K562 (cell line): ENCODE results near the gene PNCK. TPM values are rescaled to one million over a fixed set of nuclear protein-coding genes. Genes with fewer than 3 reads are reported as not detected.
A peak's percentile ranks its signal among the peaks of the same experiment; 100 is the strongest.
"Not testable (repeated sequence)": the region's sequence is repeated elsewhere in the genome, so short reads cannot be mapped to it uniquely, and the experiment has no call there.

ENCODE experiments used
- ATAC-seq: fragments of 200-7000 bp; cut with Tn5 transposase; 3 replicates; pipeline ENCODE4 v1.9.1; 2020; ENCODE audit warnings: moderate library complexity
- BruUV-seq: library from RNA; stranded (reverse); fragments of 400-500 nt; replicated peaks from 2 replicates; lab custom pipeline; 2021; lab: Mats Ljungman, UMichigan
- CTCF ChIA-PET: fragments of 300-600 bp; formaldehyde crosslinking; extraction: SDS; loops from one replicate; lab custom pipeline; 2021; ENCODE audit warnings: low intra/inter-chr PET ratio; lab: Yijun Ruan, JAX
- POLR2A ChIA-PET: fragments of 300-600, 350-650 bp; sonication (Branson Sonifier 250); formaldehyde crosslinking; extraction: SDS; loops from one replicate; lab custom pipeline; 2021; ENCODE audit warnings: antibody characterized with exemption, inconsistent platforms; lab: Yijun Ruan, JAX
- DNase-seq, 4 experiments: peaks; one replicate each; pipeline versions ENCODE4 v3.0.0 to v3.0.0-alpha.2; 2011 to 2018; ENCODE audit warnings: low spot score in 3 of 4, mixed read lengths in 3 of 4; ENCODE audit errors: extremely low read depth in 1 of 4
- FAIRE-seq: peaks from 2 replicates; lab custom pipeline; 2011; peaks lifted over from hg19 to GRCh38; lab: Jason Lieb, UNC
- H2AFZ ChIP-seq: 2 replicates; pipeline ENCODE4 v1.6.0; 2011; ENCODE audit warnings: low read depth, low read length, control low read depth, inconsistent platforms
- H3K27ac ChIP-seq: fragments of 200-600 bp; 3 replicates; pipeline ENCODE4 v1.8.0; 2011; ENCODE audit warnings: low read depth, mild to moderate bottlenecking, control low read depth, inconsistent platforms, low read length, moderate library complexity, mixed read lengths; ENCODE audit errors: extremely low read depth
- H3K27me3 ChIP-seq, 2 experiments: fragments of 300-600 bp in 1 of 2; 2 replicates in 1 of 2; 3 replicates in 1 of 2; pipeline versions ENCODE4 v1.6.0 to v1.8.0; 2011; ENCODE audit warnings: inconsistent platforms in 2 of 2, low read length in 2 of 2, mild to moderate bottlenecking in 1 of 2, mixed read lengths in 1 of 2, moderate library complexity in 1 of 2; ENCODE audit not compliant: control insufficient read depth in 2 of 2, insufficient read depth in 2 of 2
- H3K36me3 ChIP-seq: fragments of 300-600 bp; 3 replicates; pipeline ENCODE4 v1.8.0; 2011; ENCODE audit warnings: mild to moderate bottlenecking, low read length, inconsistent platforms; ENCODE audit not compliant: control insufficient read depth, insufficient read depth
- H3K4me1 ChIP-seq, 2 experiments: fragments of 200-600 bp in 1 of 2; replicated peaks in 1 of 2; 2 replicates in 1 of 2; 3 replicates in 1 of 2; pipeline versions ENCODE4 v1.5.1 to v1.8.0; 2011; ENCODE audit warnings: inconsistent platforms in 2 of 2, low read length in 2 of 2, mild to moderate bottlenecking in 1 of 2, mixed read lengths in 1 of 2, moderate library complexity in 1 of 2; ENCODE audit not compliant: control insufficient read depth in 2 of 2, insufficient read depth in 2 of 2
- H3K4me2 ChIP-seq: 2 replicates; pipeline ENCODE4 v1.6.1; 2011; ENCODE audit warnings: low read length, control low read depth, inconsistent platforms, mixed read lengths; ENCODE audit not compliant: insufficient read depth
- H3K4me3 ChIP-seq: fragments of 200-600 bp; sonication (generic), shearing (Covaris generic); 2 replicates; pipeline ENCODE4 v1.5.1; 2016; ENCODE audit warnings: control low read depth, inconsistent platforms
- H3K79me2 ChIP-seq: fragments of 200-600 bp; 3 replicates; pipeline ENCODE4 v1.8.0; 2011; ENCODE audit warnings: low read length, inconsistent platforms; ENCODE audit not compliant: control insufficient read depth, insufficient read depth
- H3K9ac ChIP-seq, 2 experiments: 2 replicates each; pipeline versions ENCODE4 v1.6.0 to v1.6.1; 2011; ENCODE audit warnings: low read depth in 2 of 2, low read length in 2 of 2, control low read depth in 1 of 2, inconsistent platforms in 1 of 2, mild to moderate bottlenecking in 1 of 2, mixed read lengths in 1 of 2; ENCODE audit not compliant: insufficient read depth in 1 of 2
- H3K9me1 ChIP-seq: one replicate; pipeline ENCODE4 v1.6.0; 2011; ENCODE audit warnings: inconsistent platforms, mild to moderate bottlenecking, low read length, moderate library complexity; ENCODE audit not compliant: control insufficient read depth, insufficient read depth
- H3K9me3 ChIP-seq: replicated peaks from 2 replicates; pipeline ENCODE4 v1.5.1; 2011; ENCODE audit warnings: low read depth, low read length, inconsistent platforms; ENCODE audit not compliant: control insufficient read depth, insufficient read depth
- H4K20me1 ChIP-seq: replicated peaks from 2 replicates; pipeline ENCODE4 v1.6.1; 2011; ENCODE audit warnings: low read length, inconsistent platforms, mixed read lengths; ENCODE audit not compliant: control insufficient read depth, insufficient read depth
- CCNT2 ChIP-seq: IDR thresholded peaks from 2 replicates; pipeline ENCODE4 v1.6.1; 2011; ENCODE audit warnings: borderline replicate concordance, low read depth, mild to moderate bottlenecking, moderate library complexity, mixed read lengths, low read length; ENCODE audit not compliant: insufficient read length; ENCODE audit errors: extremely low read depth
- KDM5B ChIP-seq: fragments of 200-600 bp; sonication (generic); IDR thresholded peaks from 2 replicates; pipeline ENCODE4 v1.6.1; 2012; ENCODE audit warnings: low read depth, mild to moderate bottlenecking, moderate library complexity, low read length, control low read depth, inconsistent platforms; ENCODE audit not compliant: insufficient replicate concordance
- NRF1 ChIP-seq, 2 experiments: fragments of 450-650 bp; IDR thresholded peaks in 1 of 2; conservative IDR thresholded peaks in 1 of 2; 2 replicates each; pipeline ENCODE4 v1.6.1; 2014; ENCODE audit warnings: mild to moderate bottlenecking in 2 of 2
- POLR2G ChIP-seq: fragments of 200-400 bp; formaldehyde crosslinking; IDR thresholded peaks from 2 replicates; pipeline ENCODE4 v1.6.1; 2017; ENCODE audit warnings: low read depth, mild to moderate bottlenecking, antibody characterized with exemption, low read length, moderate library complexity
- RBM22 ChIP-seq: fragments of 200-400 bp; formaldehyde crosslinking; IDR thresholded peaks from 2 replicates; pipeline ENCODE4 v1.6.1; 2018; ENCODE audit warnings: low read length, low read depth; ENCODE audit not compliant: poor library complexity, severe bottlenecking
- ZNF263 ChIP-seq: sonication (generic); formaldehyde crosslinking; IDR thresholded peaks from 2 replicates; pipeline ENCODE4 v1.8.0; 2022; ENCODE audit warnings: mild to moderate bottlenecking, missing genetic modification reagents, borderline replicate concordance
- WGBS: fragments of 100-300 bp; shearing (Covaris generic); methylation state at CpG from one replicate; pipeline ENCODE4 v1.1.6; 2016; ENCODE audit warnings: low coverage, mixed read lengths; ENCODE audit not compliant: insufficient coverage; ENCODE audit errors: missing lambda C conversion rate; 5-methylcytosine and 5-hydroxymethylcytosine counted together
- in situ Hi-C: fragments of 300-500 bp; cut with MboI; formaldehyde crosslinking; loops from 4 replicates; pipeline ENCODE4 v1.15.0; 2018; ENCODE audit warnings: inconsistent platforms, mixed read lengths
- intact Hi-C: fragments of 100-400 bp; cut with micrococcal nuclease; formaldehyde crosslinking; loops from 2 replicates; pipeline ENCODE4 v1.14.2; 2022
- polyA plus RNA-seq, 8 experiments: library from polyadenylated mRNA; depleted of rRNA in 4 of 8; stranded (reverse) in 5 of 8; unstranded in 3 of 8; fragments of >200 nt; fragmentation: Nextera tagmentation in 2 of 8; fragmentation: Illumina TruSeq in 1 of 8; extraction: Ambion mirVana in 2 of 8; extraction: Trizol in 1 of 8; gene quantifications; 2 replicates each; pipeline versions ENCODE4 v1.2.1 to v1.2.3, GENCODE V29; 2011 to 2014; ENCODE audit warnings: inconsistent platforms in 1 of 8, missing spikeins in 1 of 8
- total RNA-seq, 7 experiments: library from RNA; depleted of rRNA in 6 of 7; stranded (reverse); fragments of >200 nt in 6 of 7; fragmentation: Illumina TruSeq in 2 of 7; extraction: Trizol in 2 of 7; gene quantifications; 2 replicates each; pipeline versions ENCODE4 v1.2.1 to v1.2.3, GENCODE V29; 2011 to 2021; ENCODE audit warnings: low replicate concordance in 1 of 7

PNCK gene
- total and polyA plus RNA-seq, 9 of the 15 experiments (the other 6 are each of a cell fraction or from before 2014, with no cell fraction given): 0.13 to 7.5 (median 1.2) TPM; not detected in 1

GRCh38 chrX:153692003-153692402 lies 18.4 kb upstream of the PNCK start:
- BruUV-seq: no TSS peak
- Histone ChIP-seq H3K27ac (no peak overlapping the region), H3K36me3 (peaks cover 59% of the 10 kb centered on the region; the same call in 1 of the 3 replicates), H3K27me3 (no peaks in the 10 kb centered on the region), H4K20me1 (peaks cover 13% of the 10 kb centered on the region), H3K4me3 (no peak overlapping the region), H3K4me2 (peak overlapping the region; percentile 37; the same call in 1 of the 2 replicates), H3K9me1 (peaks cover 4% of the 10 kb centered on the region), H2AFZ (no peak overlapping the region), H3K4me1 (peaks cover 5 to 71% of the 10 kb centered on the region in 2 experiments; a peak in 4 of 5 replicates), H3K79me2 (peaks cover 37% of the 10 kb centered on the region), H3K9me3 (no peaks in the 10 kb centered on the region), H3K9ac (no peak overlapping the region; a peak in 1 of 4 replicates)
- ChIA-PET POLR2A (interaction anchor here (0.5 to 1.0 kb wide), 4 partner anchors 26 to 87 kb away, joined by 3 to 4 read pairs (median 3); no protein-coding TSS in a partner anchor), CTCF (no interaction called here)
- peak; percentile 2 for TF ChIP-seq KDM5B
- no peak for TF ChIP-seq NRF1 (conservative IDR thresholded peaks at IDR 0.05 in 1 of 2, IDR thresholded peaks at IDR 0.05 in 1 of 2)
- ATAC-seq (no peak), FAIRE-seq (no peak), DNase-seq (no peak)
- intact Hi-C loops (no loop called here), in situ Hi-C loops (no loop called here)
- 93% methylated on average over 2 of the region's 4 CpGs for WGBS

DNA sequence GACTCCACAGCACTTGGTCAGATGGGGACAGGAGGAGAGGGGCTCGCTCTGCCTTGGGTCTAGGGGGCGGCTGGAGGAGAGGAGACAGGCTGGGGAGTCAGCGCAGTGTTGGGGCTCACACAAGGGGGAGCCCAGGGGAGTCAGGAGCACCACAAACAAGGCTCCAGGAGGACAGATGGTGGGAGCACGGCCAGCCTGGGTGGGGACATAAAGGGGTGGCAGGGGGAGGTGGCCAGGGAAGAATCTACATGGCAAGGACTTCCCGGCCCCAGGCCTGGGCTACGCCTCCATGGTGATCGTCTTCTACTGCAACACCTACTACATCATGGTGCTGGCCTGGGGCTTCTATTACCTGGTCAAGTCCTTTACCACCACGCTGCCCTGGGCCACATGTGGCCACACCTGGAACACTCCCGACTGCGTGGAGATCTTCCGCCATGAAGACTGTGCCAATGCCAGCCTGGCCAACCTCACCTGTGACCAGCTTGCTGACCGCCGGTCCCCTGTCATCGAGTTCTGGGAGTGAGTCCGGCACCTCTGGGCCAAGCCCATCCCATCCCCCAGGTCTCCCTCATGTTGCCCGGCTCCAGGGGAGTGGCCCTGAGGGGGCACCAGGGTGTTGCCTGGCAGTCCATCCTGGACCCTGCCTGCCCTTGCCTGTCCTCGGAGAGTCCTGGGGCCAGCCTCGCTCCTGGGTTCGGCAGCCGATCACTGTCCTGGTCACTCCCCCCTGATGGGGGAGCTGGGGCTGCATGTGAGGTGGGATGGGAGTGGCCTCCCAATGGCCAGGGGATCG lies 17.6 kb upstream of the PNCK start:
- peak; percentile 34 for TF ChIP-seq CCNT2
- TF ChIP-seq ZNF263 (CRISPR knock-in tag): peak; percentile 51; the same call in 1 of the 2 replicates
- TF ChIP-seq KDM5B: peak; percentile 29
- peak; percentile 27 for TF ChIP-seq RBM22
- peak; percentile 69 for TF ChIP-seq POLR2G
- Histone ChIP-seq H4K20me1 (peaks cover 13% of the 10 kb centered on the region), H3K79me2 (peaks cover 37% of the 10 kb centered on the region), H3K9ac (peak overlapping the region in 1 of 2 experiments; percentile 58; a peak in 2 of 4 replicates), H3K4me1 (peaks cover 11 to 75% of the 10 kb centered on the region in 2 experiments; a peak in 4 of 5 replicates), H3K4me2 (peak overlapping the region; percentile 82; the same call in 1 of the 2 replicates), H3K36me3 (peaks cover 56% of the 10 kb centered on the region; the same call in 1 of the 3 replicates)
- intact Hi-C loops, BruUV-seq, in situ Hi-C loops, H2AFZ ChIP-seq, H3K27ac ChIP-seq, FAIRE-seq, DNase-seq, H3K27me3 ChIP-seq, H3K4me3 ChIP-seq, H3K9me3 ChIP-seq, ATAC-seq, CTCF ChIA-PET, H3K9me1 ChIP-seq: not testable (repeated sequence)
- 75% methylated on average over 3 of the region's 21 CpGs for WGBS
- POLR2A ChIA-PET: interaction anchor here (0.6 kb wide), 2 partner anchors 47 to 99 kb away, joined by 3 to 4 read pairs; no protein-coding TSS in a partner anchor
